Transverse colon (tissue), 4 donors: ENCODE measurements around the gene UBASH3A. TPM values are rescaled to one million over a fixed set of nuclear protein-coding genes. Genes with fewer than 3 reads are reported as not detected.

Experiments
- DNase-seq: peaks from one replicate; pipeline ENCODE4 v3.0.0-alpha.2; 2019
- H3K27ac ChIP-seq, 4 donors: fragments of 200-600 bp; sonication (generic); 2 replicates each; pipeline ENCODE4 v1.5.1; 2016 to 2018; ENCODE audit warnings: inconsistent platforms in 4 of 4
- H3K27me3 ChIP-seq: fragments of 200-600 bp; sonication (generic); 2 replicates; pipeline ENCODE4 v1.5.1; 2017; ENCODE audit warnings: inconsistent platforms
- H3K36me3 ChIP-seq, 4 donors: fragments of 200-600 bp; sonication (generic); 2 replicates each; pipeline ENCODE4 v1.5.1; 2017 to 2019; ENCODE audit warnings: inconsistent platforms in 4 of 4
- H3K4me1 ChIP-seq, 4 donors: fragments of 200-600 bp; sonication (generic); 2 replicates each; pipeline ENCODE4 v1.5.1; 2017 to 2020; ENCODE audit warnings: inconsistent platforms in 4 of 4
- H3K4me3 ChIP-seq, 4 donors: fragments of 200-600 bp; sonication (generic); 1 replicate in 1 of 4; 2 replicates in 3 of 4; pipeline versions ENCODE4 v1.5.1 to v1.6.1; 2017 to 2019; ENCODE audit warnings: inconsistent platforms in 4 of 4
- H3K9me3 ChIP-seq, 2 donors: fragments of 200-600 bp; sonication (generic); 2 replicates each; pipeline ENCODE4 v1.5.1; 2017 to 2019; ENCODE audit warnings: inconsistent platforms in 2 of 2
- EP300 ChIP-seq: sonication (generic); formaldehyde crosslinking; IDR thresholded peaks from one replicate; pipeline ENCODE4 v1.6.1; 2017; ENCODE audit warnings: antibody characterized with exemption, low read depth
- POLR2A ChIP-seq: fragments of 450-650 bp; IDR thresholded peaks from one replicate; pipeline ENCODE4 v1.6.1; 2016; ENCODE audit warnings: antibody characterized with exemption, mild to moderate bottlenecking, moderate library complexity
- POLR2AphosphoS5 ChIP-seq, 3 donors: sonication (generic); formaldehyde crosslinking; IDR thresholded peaks; one replicate each; pipeline ENCODE4 v1.6.1; 2016; ENCODE audit warnings: antibody characterized with exemption in 3 of 3
- WGBS, 2 donors: methylation state at CpG; one replicate each; pipeline ENCODE4 v1.1.5; 2018; ENCODE audit warnings: low coverage in 1 of 2; 5-methylcytosine and 5-hydroxymethylcytosine counted together
- in situ Hi-C, 4 donors: fragments of 200-750 bp; cut with MboI; loops; one replicate each; pipeline versions ENCODE4 v1.15.0 to v1.15.1; 2017; ENCODE audit warnings: low sequenced_read_pairs in 3 of 4, low pct_ligation_motif_present in 1 of 4, low pct_unique_long_range_greater_than_20kb in 1 of 4
- intact Hi-C: fragments of 100-400 bp; cut with DNase I; formaldehyde crosslinking; loops from one replicate; pipeline ENCODE4 v1.15.1; 2023; ENCODE audit warnings: low total_unique reads
- total RNA-seq, 4 donors: library from RNA; depleted of rRNA; stranded (reverse); fragments of >200 nt; gene quantifications; one replicate each; pipeline ENCODE4 v1.1.0, GENCODE V29; 2016
- TF ChIP-seq, protein P1 (sequence below), 5 experiments: fragments of 200-600 bp in 3 of 5; fragments of 450-650 bp in 2 of 5; sonication (generic) in 3 of 5; IDR thresholded peaks; 1 replicate in 2 of 5; 2 replicates in 3 of 5; pipeline ENCODE4 v1.5.1; 2016 to 2017; ENCODE audit warnings: antibody characterized with exemption in 5 of 5, inconsistent platforms in 3 of 5, mild to moderate bottlenecking in 2 of 5, moderate library complexity in 1 of 5

Gene UBASH3A
- total RNA-seq, 4 donors from 2014 or later: 0.37 to 3.0 (median 0.82) TPM; not detected in 1

DNA sequence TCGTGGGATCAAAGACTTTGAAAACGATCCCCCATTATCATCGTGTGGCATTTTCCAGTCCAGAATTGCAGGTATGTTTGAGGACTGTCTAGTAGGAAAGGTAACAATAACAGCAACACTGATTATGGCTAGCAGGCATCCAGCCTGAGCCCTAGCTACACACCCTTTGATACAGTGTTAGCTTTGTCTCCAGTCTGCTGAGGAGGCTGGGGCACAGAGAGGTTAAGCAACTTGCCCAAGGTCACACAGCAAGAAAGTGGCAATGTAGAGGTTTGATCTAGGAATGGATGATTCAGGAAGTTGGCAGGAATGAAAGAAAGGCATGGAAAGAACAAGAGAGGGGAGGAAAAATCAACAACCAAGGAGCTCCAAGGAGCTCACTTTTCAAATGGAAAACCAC, 31.2 kb downstream of the UBASH3A start:
- TF ChIP-seq POLR2A (no peak), EP300 (no peak), POLR2AphosphoS5 (IDR thresholded peaks at IDR 0.05) (no peak)
- TF ChIP-seq, protein P1, sequence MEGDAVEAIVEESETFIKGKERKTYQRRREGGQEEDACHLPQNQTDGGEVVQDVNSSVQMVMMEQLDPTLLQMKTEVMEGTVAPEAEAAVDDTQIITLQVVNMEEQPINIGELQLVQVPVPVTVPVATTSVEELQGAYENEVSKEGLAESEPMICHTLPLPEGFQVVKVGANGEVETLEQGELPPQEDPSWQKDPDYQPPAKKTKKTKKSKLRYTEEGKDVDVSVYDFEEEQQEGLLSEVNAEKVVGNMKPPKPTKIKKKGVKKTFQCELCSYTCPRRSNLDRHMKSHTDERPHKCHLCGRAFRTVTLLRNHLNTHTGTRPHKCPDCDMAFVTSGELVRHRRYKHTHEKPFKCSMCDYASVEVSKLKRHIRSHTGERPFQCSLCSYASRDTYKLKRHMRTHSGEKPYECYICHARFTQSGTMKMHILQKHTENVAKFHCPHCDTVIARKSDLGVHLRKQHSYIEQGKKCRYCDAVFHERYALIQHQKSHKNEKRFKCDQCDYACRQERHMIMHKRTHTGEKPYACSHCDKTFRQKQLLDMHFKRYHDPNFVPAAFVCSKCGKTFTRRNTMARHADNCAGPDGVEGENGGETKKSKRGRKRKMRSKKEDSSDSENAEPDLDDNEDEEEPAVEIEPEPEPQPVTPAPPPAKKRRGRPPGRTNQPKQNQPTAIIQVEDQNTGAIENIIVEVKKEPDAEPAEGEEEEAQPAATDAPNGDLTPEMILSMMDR (IDR thresholded peaks at IDR 0.05): no peak
- Histone ChIP-seq H3K4me1 (no peaks in the 10 kb centered on the region), H3K27ac (no peak overlapping the region), H3K36me3 (no peaks in the 10 kb centered on the region), H3K4me3 (no peak overlapping the region), H3K27me3 (no peaks in the 10 kb centered on the region), H3K9me3 (no peaks in the 10 kb centered on the region)
- in situ Hi-C loops (no loop called here), intact Hi-C loops (no loop called here)
- no peak for DNase-seq
- 50 to 73% methylated on average over 3 of the region's 3 CpGs for WGBS, 2 donors

DNA sequence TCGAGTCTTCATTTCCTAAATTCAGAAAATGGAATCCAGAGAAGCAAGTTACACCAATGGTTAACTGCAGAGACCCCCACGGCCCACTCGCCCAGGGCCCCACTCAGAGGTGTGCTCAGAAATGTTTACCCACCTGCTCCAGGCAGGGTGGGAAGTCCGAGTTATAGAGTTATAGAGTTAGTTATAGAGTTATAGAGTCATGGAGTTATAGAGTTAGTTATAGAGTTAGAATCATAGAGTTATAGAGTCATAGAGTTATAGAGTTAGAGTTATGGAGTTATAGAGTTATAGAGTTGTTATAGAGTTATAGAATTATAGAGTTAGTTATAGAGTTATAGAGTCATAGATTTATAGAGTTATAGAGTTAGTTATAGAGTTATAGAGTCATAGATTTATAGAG, 31.7 kb downstream of the UBASH3A start:
- intact Hi-C loops (no loop called here), in situ Hi-C loops (no loop called here)
- Histone ChIP-seq H3K9me3 (no peaks in the 10 kb centered on the region), H3K27me3 (no peaks in the 10 kb centered on the region), H3K27ac (no peak overlapping the region), H3K36me3 (no peaks in the 10 kb centered on the region), H3K4me3 (no peak overlapping the region), H3K4me1 (no peaks in the 10 kb centered on the region)
- DNase-seq: no peak
- WGBS, 2 donors: 50% methylated on average over 4 of the region's 4 CpGs; no CpG with 5 or more reads in 1 of the 2 donors
- no peak for TF ChIP-seq EP300
- no peak for TF ChIP-seq POLR2A
- TF ChIP-seq, protein P1 (IDR thresholded peaks at IDR 0.05): no peak
- TF ChIP-seq POLR2AphosphoS5 (IDR thresholded peaks at IDR 0.05): no peak

DNA sequence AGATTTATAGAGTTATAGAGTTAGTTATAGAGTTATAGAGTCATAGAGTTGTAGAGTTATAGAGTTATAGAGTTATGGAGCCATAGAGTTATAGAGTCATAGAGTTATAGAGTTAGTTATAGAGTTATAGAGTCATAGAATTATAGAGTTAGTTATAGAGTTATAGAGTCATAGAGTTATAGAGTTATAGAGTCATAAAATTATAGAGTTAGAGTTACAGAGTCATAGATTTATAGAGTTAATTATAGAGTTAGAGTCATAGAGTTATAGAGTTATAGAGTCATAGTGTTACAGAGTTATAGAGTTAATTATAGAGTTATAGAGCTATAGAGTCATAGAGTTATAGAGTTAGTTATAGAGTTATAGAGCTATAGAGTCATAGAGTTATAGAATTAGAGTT, 32.1 kb downstream of the UBASH3A start:
- Histone ChIP-seq H3K36me3 (no peaks in the 10 kb centered on the region), H3K4me1 (no peaks in the 10 kb centered on the region), H3K9me3 (no peaks in the 10 kb centered on the region), H3K4me3 (no peak overlapping the region), H3K27ac (no peak overlapping the region), H3K27me3 (no peaks in the 10 kb centered on the region)
- in situ Hi-C loops: no loop called here
- no peak for DNase-seq
- intact Hi-C loops: no loop called here
- no peak for TF ChIP-seq POLR2AphosphoS5 (IDR thresholded peaks at IDR 0.05)
- no peak for TF ChIP-seq POLR2A
- TF ChIP-seq, protein P1 (IDR thresholded peaks at IDR 0.05): no peak
- no peak for TF ChIP-seq EP300

- intact Hi-C loops: no loop called here
- Histone ChIP-seq H3K4me3 (no peak overlapping the region), H3K4me1 (no peaks in the 10 kb centered on the region), H3K9me3 (no peaks in the 10 kb centered on the region), H3K27me3 (no peaks in the 10 kb centered on the region), H3K27ac (no peak overlapping the region), H3K36me3 (no peaks in the 10 kb centered on the region)
- TF ChIP-seq POLR2A: no peak
- TF ChIP-seq, protein P1 (IDR thresholded peaks at IDR 0.05): no peak
- TF ChIP-seq POLR2AphosphoS5 (IDR thresholded peaks at IDR 0.05): no peak
- no peak for TF ChIP-seq EP300
- no peak for DNase-seq
- in situ Hi-C loops: no loop called here
Observed at GRCh38 chr21:42436914-42437313, 33.2 kb downstream of the UBASH3A start.
